ENCODE measurements around the gene TAPT1. TPM values are rescaled to one million over a fixed set of nuclear protein-coding genes. Genes with fewer than 3 reads are reported as not detected.
A peak's percentile ranks its signal among the peaks of the same experiment; 100 is the strongest.

Gene TAPT1
- total and polyA plus RNA-seq, 9 of the 15 experiments (the other 6 are each of a cell fraction or from before 2014, with no cell fraction given), result 1.6 to 36.7 (median 20.7) TPM

DNA sequence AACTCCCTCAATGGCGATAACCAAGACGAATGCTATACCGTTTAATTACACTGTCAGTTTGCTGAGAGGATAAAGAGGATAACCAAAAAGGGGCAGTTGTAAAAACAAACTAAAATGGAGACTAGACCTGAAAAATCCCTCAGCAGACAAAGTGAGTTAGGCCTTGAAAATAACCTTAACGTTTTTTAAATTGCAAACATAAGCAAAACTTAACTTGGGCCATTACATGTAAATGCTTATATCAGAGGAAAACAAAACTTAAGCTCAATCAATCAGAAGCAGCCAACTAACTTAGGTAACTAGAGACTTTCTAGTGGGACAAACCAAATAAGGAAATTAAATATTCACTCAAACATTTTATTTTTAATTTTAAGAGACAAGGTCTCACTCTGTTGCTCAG lies 17.0 kb upstream of the TAPT1 start:
- DNase-seq (ENCODE audit: extremely low read depth in 1 of 4, low spot score in 3 of 4) (no peak), FAIRE-seq (no peak), ATAC-seq (no peak)
- H4K20me1 ChIP-seq (replicated peaks; ENCODE audit: control insufficient read depth, insufficient read depth, low read length), result no peaks in the 10 kb centered on the region
- H3K9ac ChIP-seq (ENCODE audit: insufficient read depth in 1 of 2, low read depth in 2 of 2, low read length in 2 of 2), result no peak overlapping the region
- H3K4me1 ChIP-seq (replicated peaks in 1 of 2; ENCODE audit: control insufficient read depth in 2 of 2, insufficient read depth in 2 of 2, low read length in 2 of 2), result no peaks in the 10 kb centered on the region; a peak in 2 of 5 replicates
- in situ Hi-C loops (cut with MboI), result loop anchor here (25.0 kb wide), 1 partner anchor 756 kb away; no protein-coding TSS in a partner anchor
- H3K4me2 ChIP-seq (ENCODE audit: insufficient read depth, low read length), result no peak overlapping the region
- H3K9me3 ChIP-seq (replicated peaks; ENCODE audit: control insufficient read depth, insufficient read depth, low read depth, low read length), result no peaks in the 10 kb centered on the region
- H3K9me1 ChIP-seq (ENCODE audit: control insufficient read depth, insufficient read depth, low read length), result no peaks in the 10 kb centered on the region
- no peaks in the 10 kb centered on the region for H3K36me3 ChIP-seq (ENCODE audit: control insufficient read depth, insufficient read depth, low read length)
- CTCF ChIA-PET (ENCODE audit: low intra/inter-chr PET ratio), result no interaction called here
- no peak overlapping the region for H3K27ac ChIP-seq (ENCODE audit: extremely low read depth, low read depth, low read length)
- no peak overlapping the region for H2AFZ ChIP-seq (ENCODE audit: low read depth, low read length)
- no peak overlapping the region for H3K4me3 ChIP-seq
- WGBS (ENCODE audit: insufficient coverage, low coverage, missing lambda C conversion rate), result 5% methylated on average over 4 of the region's 4 CpGs
- H3K79me2 ChIP-seq (ENCODE audit: control insufficient read depth, insufficient read depth, low read length), result no peaks in the 10 kb centered on the region
- peaks cover 0 to 5% of the 10 kb centered on the region in 2 experiments; a peak in 1 of 5 replicates for H3K27me3 ChIP-seq (ENCODE audit: control insufficient read depth in 2 of 2, insufficient read depth in 2 of 2, low read length in 2 of 2)
- POLR2A ChIA-PET, result no interaction called here
- intact Hi-C loops (cut with micrococcal nuclease), result no loop called here
- BruUV-seq (replicated peaks), result no TSS peak
- TF ChIP-seq ZNF561 (CRISPR knock-in tag; conservative IDR thresholded peaks at IDR 0.05) (no peak), CAMTA2 (CRISPR knock-in tag; conservative IDR thresholded peaks at IDR 0.05) (no peak), MAFK (IDR thresholded peaks at IDR 0.05; ENCODE audit: low read length) (peak; percentile 24; the same call in 1 of the 2 replicates), NELFE (IDR thresholded peaks at IDR 0.05; ENCODE audit: insufficient read depth, insufficient read length) (no peak), SRSF9 (IDR thresholded peaks at IDR 0.05; ENCODE audit: borderline replicate concordance, low read depth, low read length) (no peak), SMC3 (conservative IDR thresholded peaks at IDR 0.05; ENCODE audit: insufficient read depth, low read depth, low read length) (no peak), ZNF316 (IDR thresholded peaks at IDR 0.05) (peak; percentile 62), POLR2AphosphoS5 (IDR thresholded peaks at IDR 0.05; ENCODE audit: control insufficient read depth, insufficient read depth, low read depth, low read length) (no peak), ZNF134 (CRISPR knock-in tag; conservative IDR thresholded peaks at IDR 0.05) (no peak)
- TF ChIP-seq, protein P1, sequence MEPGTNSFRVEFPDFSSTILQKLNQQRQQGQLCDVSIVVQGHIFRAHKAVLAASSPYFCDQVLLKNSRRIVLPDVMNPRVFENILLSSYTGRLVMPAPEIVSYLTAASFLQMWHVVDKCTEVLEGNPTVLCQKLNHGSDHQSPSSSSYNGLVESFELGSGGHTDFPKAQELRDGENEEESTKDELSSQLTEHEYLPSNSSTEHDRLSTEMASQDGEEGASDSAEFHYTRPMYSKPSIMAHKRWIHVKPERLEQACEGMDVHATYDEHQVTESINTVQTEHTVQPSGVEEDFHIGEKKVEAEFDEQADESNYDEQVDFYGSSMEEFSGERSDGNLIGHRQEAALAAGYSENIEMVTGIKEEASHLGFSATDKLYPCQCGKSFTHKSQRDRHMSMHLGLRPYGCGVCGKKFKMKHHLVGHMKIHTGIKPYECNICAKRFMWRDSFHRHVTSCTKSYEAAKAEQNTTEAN (CRISPR knock-in tag; IDR thresholded peaks at IDR 0.05), result no peak
- TF ChIP-seq, protein P2, sequence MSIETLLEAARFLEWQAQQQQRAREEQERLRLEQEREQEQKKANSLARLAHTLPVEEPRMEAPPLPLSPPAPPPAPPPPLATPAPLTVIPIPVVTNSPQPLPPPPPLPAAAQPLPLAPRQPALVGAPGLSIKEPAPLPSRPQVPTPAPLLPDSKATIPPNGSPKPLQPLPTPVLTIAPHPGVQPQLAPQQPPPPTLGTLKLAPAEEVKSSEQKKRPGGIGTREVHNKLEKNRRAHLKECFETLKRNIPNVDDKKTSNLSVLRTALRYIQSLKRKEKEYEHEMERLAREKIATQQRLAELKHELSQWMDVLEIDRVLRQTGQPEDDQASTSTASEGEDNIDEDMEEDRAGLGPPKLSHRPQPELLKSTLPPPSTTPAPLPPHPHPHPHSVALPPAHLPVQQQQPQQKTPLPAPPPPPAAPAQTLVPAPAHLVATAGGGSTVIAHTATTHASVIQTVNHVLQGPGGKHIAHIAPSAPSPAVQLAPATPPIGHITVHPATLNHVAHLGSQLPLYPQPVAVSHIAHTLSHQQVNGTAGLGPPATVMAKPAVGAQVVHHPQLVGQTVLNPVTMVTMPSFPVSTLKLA (conservative IDR thresholded peaks at IDR 0.05), result no peak

All from K562 (cell line).